ENCODE measurements around the gene BRIP1. TPM values are rescaled to one million over a fixed set of nuclear protein-coding genes. Genes with fewer than 3 reads are reported as not detected.

Gene BRIP1
- total and polyA plus RNA-seq, 4 donors: 0.21 to 4.3 (median 0.82) TPM

DNA sequence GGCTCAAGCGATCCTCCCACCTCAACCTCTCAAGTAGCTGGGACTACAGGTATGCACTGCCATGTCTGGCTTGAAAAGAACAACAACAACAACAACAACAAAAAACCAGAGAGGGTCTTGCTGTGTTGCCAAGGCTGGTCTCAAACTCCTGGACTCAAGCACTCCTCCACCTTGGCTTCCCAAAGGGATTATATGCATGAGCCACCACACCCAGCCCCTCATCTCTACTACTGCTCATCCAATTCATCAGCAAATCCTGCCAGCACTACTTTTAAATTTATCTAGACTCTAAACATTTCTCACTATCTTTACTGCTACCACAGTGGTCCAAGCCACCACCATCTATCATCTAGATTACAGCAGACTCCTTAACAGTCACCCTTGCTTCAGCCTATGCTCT is 109.6 kb downstream of the BRIP1 start:
- no peaks in the 10 kb centered on the region for H3K36me3 ChIP-seq (ENCODE audit: control insufficient read depth in 4 of 4, insufficient read depth in 4 of 4, low read length in 4 of 4)
- WGBS, 2 donors: 94 to 100% methylated on average over 1 of the region's 1 CpG

GRCh38 chr17:61750656-61751055 is 112.7 kb downstream of the BRIP1 start:
- H3K27me3 ChIP-seq (ENCODE audit: control insufficient read depth in 3 of 3, insufficient read depth in 3 of 3, low read length in 2 of 3): no peaks in the 10 kb centered on the region
- ATAC-seq (ENCODE audit: insufficient read depth, low FRiP score): no peak
- no peak for TF ChIP-seq CTCF (IDR thresholded peaks at IDR 0.05; ENCODE audit: control extremely low read depth, extremely low read depth)
- H3K9ac ChIP-seq (ENCODE audit: insufficient read depth in 1 of 2, low read length in 2 of 2): no peak overlapping the region
- no peak overlapping the region for H3K4me3 ChIP-seq
- H3K4me1 ChIP-seq (ENCODE audit: control insufficient read depth in 5 of 5, insufficient read depth in 5 of 5, low read length in 5 of 5): no peaks in the 10 kb centered on the region
- no peak overlapping the region for H3K27ac ChIP-seq (ENCODE audit: low read depth in 1 of 2, low read length in 1 of 2)
- 42 to 67% methylated on average over 1 of the region's 1 CpG for WGBS, 2 donors
- peak in 1 of 3 donors; percentile 11 for DNase-seq
- H3K36me3 ChIP-seq (ENCODE audit: control insufficient read depth in 4 of 4, insufficient read depth in 4 of 4, low read length in 4 of 4): no peaks in the 10 kb centered on the region
- H3K9me3 ChIP-seq (ENCODE audit: control insufficient read depth in 4 of 4, insufficient read depth in 3 of 4, low read length in 3 of 4): peaks cover 0 to 4% (median 0%) of the 10 kb centered on the region in 4 donors

More for the DNA sequence above, 109.6 kb downstream of the BRIP1 start:
- TF ChIP-seq CTCF (IDR thresholded peaks at IDR 0.05; ENCODE audit: control extremely low read depth, extremely low read depth): no peak
- Histone ChIP-seq H3K4me1 (ENCODE audit: control insufficient read depth in 5 of 5, insufficient read depth in 5 of 5, low read length in 5 of 5) (no peaks in the 10 kb centered on the region), H3K27ac (ENCODE audit: low read depth in 1 of 2, low read length in 1 of 2) (no peak overlapping the region), H3K4me3 (no peak overlapping the region), H3K9me3 (ENCODE audit: control insufficient read depth in 4 of 4, insufficient read depth in 3 of 4, low read length in 3 of 4) (no peaks in the 10 kb centered on the region), H3K9ac (ENCODE audit: insufficient read depth in 1 of 2, low read length in 2 of 2) (no peak overlapping the region), H3K27me3 (ENCODE audit: control insufficient read depth in 3 of 3, insufficient read depth in 3 of 3, low read length in 2 of 3) (no peaks in the 10 kb centered on the region)
- ATAC-seq (ENCODE audit: insufficient read depth, low FRiP score) (no peak), DNase-seq (no peak)

- Histone ChIP-seq H3K27ac (ENCODE audit: low read depth in 1 of 2, low read length in 1 of 2) (no peak overlapping the region), H3K36me3 (ENCODE audit: control insufficient read depth in 4 of 4, insufficient read depth in 4 of 4, low read length in 4 of 4) (peaks cover 0 to 3% (median 2%) of the 10 kb centered on the region in 4 donors), H3K4me3 (no peak overlapping the region), H3K4me1 (ENCODE audit: control insufficient read depth in 5 of 5, insufficient read depth in 5 of 5, low read length in 5 of 5) (no peaks in the 10 kb centered on the region), H3K27me3 (ENCODE audit: control insufficient read depth in 3 of 3, insufficient read depth in 3 of 3, low read length in 2 of 3) (no peaks in the 10 kb centered on the region), H3K9me3 (ENCODE audit: control insufficient read depth in 4 of 4, insufficient read depth in 3 of 4, low read length in 3 of 4) (peaks cover 0 to 4% (median 0%) of the 10 kb centered on the region in 4 donors), H3K9ac (ENCODE audit: insufficient read depth in 1 of 2, low read length in 2 of 2) (no peak overlapping the region)
- WGBS, 2 donors: 97% methylated on average over 3 of the region's 3 CpGs
- ATAC-seq (ENCODE audit: insufficient read depth, low FRiP score) (no peak), DNase-seq (no peak)
- no peak for TF ChIP-seq CTCF (IDR thresholded peaks at IDR 0.05; ENCODE audit: control extremely low read depth, extremely low read depth)
Observed at GRCh38 chr17:61749823-61750404, 113.4 kb downstream of the BRIP1 start.

Measured in lung (tissue), 12 donors.